Gastrocnemius medialis (tissue), 4 donors: ENCODE results near the gene PLCXD1.

Source experiments
- POLR2A ChIP-seq, 2 donors: fragments of 450-650 bp; IDR thresholded peaks; one replicate each; pipeline ENCODE4 v1.6.1; 2017; ENCODE audit warnings: antibody characterized with exemption in 2 of 2, mild to moderate bottlenecking in 2 of 2, moderate library complexity in 2 of 2
- TF ChIP-seq, protein P1 (sequence below), 5 experiments: fragments of 450-650 bp in 3 of 5; fragments of 200-600 bp in 2 of 5; sonication (generic) in 2 of 5; IDR thresholded peaks in 4 of 5; conservative IDR thresholded peaks in 1 of 5; 1 replicate in 4 of 5; 2 replicates in 1 of 5; pipeline ENCODE4 v1.5.1; 2016 to 2019; ENCODE audit warnings: antibody characterized with exemption in 5 of 5, mild to moderate bottlenecking in 3 of 5, moderate library complexity in 3 of 5

DNA sequence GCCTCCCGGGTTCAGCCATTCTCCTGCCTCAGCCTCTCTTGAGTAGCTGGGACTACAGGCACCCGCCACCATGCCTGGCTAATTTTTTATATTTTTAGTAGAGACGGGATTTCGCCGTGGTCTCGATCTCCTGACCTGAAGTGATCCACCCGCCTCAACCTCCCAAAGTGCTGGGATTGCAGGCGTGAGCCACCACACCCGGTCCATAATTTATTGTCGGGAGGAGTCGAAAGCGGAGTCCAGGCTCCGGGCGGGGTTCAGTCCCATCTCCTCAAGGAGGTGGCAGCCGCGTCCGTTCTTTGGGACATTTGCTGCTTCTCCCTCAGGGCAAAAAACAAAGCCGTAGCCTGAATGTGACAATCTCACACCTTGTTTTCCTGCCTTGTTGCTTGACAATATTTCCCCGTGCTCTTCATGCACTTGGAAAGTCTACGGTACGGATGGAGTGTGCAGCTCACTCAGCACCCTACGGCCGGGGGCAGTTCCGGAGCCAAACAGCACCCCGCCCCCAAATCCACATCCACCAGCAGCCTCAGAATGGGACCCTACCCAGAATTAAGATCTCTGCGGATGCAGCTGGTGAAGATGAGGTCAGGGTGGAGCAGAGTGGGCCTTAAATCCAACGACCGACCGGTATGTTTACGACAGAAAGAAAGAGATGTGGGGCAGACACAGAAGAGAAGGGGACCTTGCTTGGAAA lies 27.8 kb downstream of the PLCXD1 start:
- TF ChIP-seq, protein P1, sequence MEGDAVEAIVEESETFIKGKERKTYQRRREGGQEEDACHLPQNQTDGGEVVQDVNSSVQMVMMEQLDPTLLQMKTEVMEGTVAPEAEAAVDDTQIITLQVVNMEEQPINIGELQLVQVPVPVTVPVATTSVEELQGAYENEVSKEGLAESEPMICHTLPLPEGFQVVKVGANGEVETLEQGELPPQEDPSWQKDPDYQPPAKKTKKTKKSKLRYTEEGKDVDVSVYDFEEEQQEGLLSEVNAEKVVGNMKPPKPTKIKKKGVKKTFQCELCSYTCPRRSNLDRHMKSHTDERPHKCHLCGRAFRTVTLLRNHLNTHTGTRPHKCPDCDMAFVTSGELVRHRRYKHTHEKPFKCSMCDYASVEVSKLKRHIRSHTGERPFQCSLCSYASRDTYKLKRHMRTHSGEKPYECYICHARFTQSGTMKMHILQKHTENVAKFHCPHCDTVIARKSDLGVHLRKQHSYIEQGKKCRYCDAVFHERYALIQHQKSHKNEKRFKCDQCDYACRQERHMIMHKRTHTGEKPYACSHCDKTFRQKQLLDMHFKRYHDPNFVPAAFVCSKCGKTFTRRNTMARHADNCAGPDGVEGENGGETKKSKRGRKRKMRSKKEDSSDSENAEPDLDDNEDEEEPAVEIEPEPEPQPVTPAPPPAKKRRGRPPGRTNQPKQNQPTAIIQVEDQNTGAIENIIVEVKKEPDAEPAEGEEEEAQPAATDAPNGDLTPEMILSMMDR (IDR thresholded peaks at IDR 0.05 in 4 of 5, conservative IDR thresholded peaks at IDR 0.05 in 1 of 5), result no peak
- TF ChIP-seq POLR2A (IDR thresholded peaks at IDR 0.05), result no peak
